Tibial nerve (tissue), 4 donors: ENCODE results near the gene C2CD4B.

ENCODE experiments used
- CTCF ChIP-seq, 5 experiments: fragments of 200-600 bp in 3 of 5; fragments of 450-650 bp in 2 of 5; sonication (generic) in 3 of 5; IDR thresholded peaks; one replicate each; pipeline ENCODE4 v1.5.1; 2016 to 2019; ENCODE audit warnings: antibody characterized with exemption in 5 of 5, mild to moderate bottlenecking in 3 of 5, moderate library complexity in 2 of 5
- EP300 ChIP-seq, 2 donors: sonication (generic); formaldehyde crosslinking; IDR thresholded peaks; one replicate each; pipeline ENCODE4 v1.6.1; 2017; ENCODE audit warnings: antibody characterized with exemption in 2 of 2, mild to moderate bottlenecking in 1 of 2
- POLR2A ChIP-seq, 2 donors: fragments of 450-650 bp; IDR thresholded peaks; one replicate each; pipeline ENCODE4 v1.6.1; 2017; ENCODE audit warnings: antibody characterized with exemption in 2 of 2, mild to moderate bottlenecking in 2 of 2, moderate library complexity in 2 of 2

DNA sequence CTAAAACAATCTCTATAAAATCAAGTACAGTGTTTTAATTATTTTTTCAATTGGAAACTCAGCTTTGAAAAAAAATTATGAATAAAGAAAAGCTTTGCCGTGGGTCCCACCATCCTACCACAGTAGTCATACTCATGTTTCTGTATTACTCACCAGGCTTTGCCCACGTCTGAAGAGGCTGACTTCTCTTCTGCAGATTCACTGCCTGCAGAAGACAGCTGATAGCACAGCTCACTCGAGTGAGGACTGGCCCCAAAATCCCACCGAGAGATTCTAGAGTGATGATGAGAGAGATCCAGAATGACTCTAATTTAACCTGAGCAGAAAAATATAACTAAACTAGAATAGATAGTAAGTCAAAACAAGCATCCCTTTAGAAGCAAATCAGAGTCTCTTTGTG is 11.9 kb downstream of the C2CD4B start:
- TF ChIP-seq CTCF (IDR thresholded peaks at IDR 0.05), result no peak
- no peak for TF ChIP-seq POLR2A (IDR thresholded peaks at IDR 0.05)
- no peak for TF ChIP-seq EP300 (IDR thresholded peaks at IDR 0.05)
